K562 (cell line): ENCODE measurements around the gene BRDT. TPM values are rescaled to one million over a fixed set of nuclear protein-coding genes. Genes with fewer than 3 reads are reported as not detected.

Experiments used
- ATAC-seq: fragments of 200-7000 bp; cut with Tn5 transposase; 3 replicates; pipeline ENCODE4 v1.9.1; 2020; ENCODE audit warnings: moderate library complexity
- BruUV-seq: library from RNA; stranded (reverse); fragments of 400-500 nt; replicated peaks from 2 replicates; lab custom pipeline; 2021; lab: Mats Ljungman, UMichigan
- CTCF ChIA-PET: fragments of 300-600 bp; formaldehyde crosslinking; extraction: SDS; loops from one replicate; lab custom pipeline; 2021; ENCODE audit warnings: low intra/inter-chr PET ratio; lab: Yijun Ruan, JAX
- POLR2A ChIA-PET: fragments of 300-600, 350-650 bp; sonication (Branson Sonifier 250); formaldehyde crosslinking; extraction: SDS; loops from one replicate; lab custom pipeline; 2021; ENCODE audit warnings: antibody characterized with exemption, inconsistent platforms; lab: Yijun Ruan, JAX
- DNase-seq, 4 experiments: peaks; one replicate each; pipeline versions ENCODE4 v3.0.0 to v3.0.0-alpha.2; 2011 to 2018; ENCODE audit warnings: low spot score in 3 of 4, mixed read lengths in 3 of 4; ENCODE audit errors: extremely low read depth in 1 of 4
- FAIRE-seq: peaks from 2 replicates; lab custom pipeline; 2011; peaks lifted over from hg19 to GRCh38; lab: Jason Lieb, UNC
- H2AFZ ChIP-seq: 2 replicates; pipeline ENCODE4 v1.6.0; 2011; ENCODE audit warnings: low read depth, low read length, control low read depth, inconsistent platforms
- H3K27ac ChIP-seq: fragments of 200-600 bp; 3 replicates; pipeline ENCODE4 v1.8.0; 2011; ENCODE audit warnings: low read depth, mild to moderate bottlenecking, control low read depth, inconsistent platforms, low read length, moderate library complexity, mixed read lengths; ENCODE audit errors: extremely low read depth
- H3K27me3 ChIP-seq, 2 experiments: fragments of 300-600 bp in 1 of 2; 2 replicates in 1 of 2; 3 replicates in 1 of 2; pipeline versions ENCODE4 v1.6.0 to v1.8.0; 2011; ENCODE audit warnings: inconsistent platforms in 2 of 2, low read length in 2 of 2, mild to moderate bottlenecking in 1 of 2, mixed read lengths in 1 of 2, moderate library complexity in 1 of 2; ENCODE audit not compliant: control insufficient read depth in 2 of 2, insufficient read depth in 2 of 2
- H3K36me3 ChIP-seq: fragments of 300-600 bp; 3 replicates; pipeline ENCODE4 v1.8.0; 2011; ENCODE audit warnings: mild to moderate bottlenecking, low read length, inconsistent platforms; ENCODE audit not compliant: control insufficient read depth, insufficient read depth
- H3K4me1 ChIP-seq, 2 experiments: fragments of 200-600 bp in 1 of 2; replicated peaks in 1 of 2; 2 replicates in 1 of 2; 3 replicates in 1 of 2; pipeline versions ENCODE4 v1.5.1 to v1.8.0; 2011; ENCODE audit warnings: inconsistent platforms in 2 of 2, low read length in 2 of 2, mild to moderate bottlenecking in 1 of 2, mixed read lengths in 1 of 2, moderate library complexity in 1 of 2; ENCODE audit not compliant: control insufficient read depth in 2 of 2, insufficient read depth in 2 of 2
- H3K4me2 ChIP-seq: 2 replicates; pipeline ENCODE4 v1.6.1; 2011; ENCODE audit warnings: low read length, control low read depth, inconsistent platforms, mixed read lengths; ENCODE audit not compliant: insufficient read depth
- H3K4me3 ChIP-seq: fragments of 200-600 bp; sonication (generic), shearing (Covaris generic); 2 replicates; pipeline ENCODE4 v1.5.1; 2016; ENCODE audit warnings: control low read depth, inconsistent platforms
- H3K79me2 ChIP-seq: fragments of 200-600 bp; 3 replicates; pipeline ENCODE4 v1.8.0; 2011; ENCODE audit warnings: low read length, inconsistent platforms; ENCODE audit not compliant: control insufficient read depth, insufficient read depth
- H3K9ac ChIP-seq, 2 experiments: 2 replicates each; pipeline versions ENCODE4 v1.6.0 to v1.6.1; 2011; ENCODE audit warnings: low read depth in 2 of 2, low read length in 2 of 2, control low read depth in 1 of 2, inconsistent platforms in 1 of 2, mild to moderate bottlenecking in 1 of 2, mixed read lengths in 1 of 2; ENCODE audit not compliant: insufficient read depth in 1 of 2
- H3K9me1 ChIP-seq: one replicate; pipeline ENCODE4 v1.6.0; 2011; ENCODE audit warnings: inconsistent platforms, mild to moderate bottlenecking, low read length, moderate library complexity; ENCODE audit not compliant: control insufficient read depth, insufficient read depth
- H3K9me3 ChIP-seq: replicated peaks from 2 replicates; pipeline ENCODE4 v1.5.1; 2011; ENCODE audit warnings: low read depth, low read length, inconsistent platforms; ENCODE audit not compliant: control insufficient read depth, insufficient read depth
- H4K20me1 ChIP-seq: replicated peaks from 2 replicates; pipeline ENCODE4 v1.6.1; 2011; ENCODE audit warnings: low read length, inconsistent platforms, mixed read lengths; ENCODE audit not compliant: control insufficient read depth, insufficient read depth
- CHCHD3 ChIP-seq: fragments of 250-450 bp; sonication (Bioruptor Pico); IDR thresholded peaks from 2 replicates; pipeline ENCODE4 v2.1.2; 2022; ENCODE audit warnings: mild to moderate bottlenecking
- DDX20 ChIP-seq: fragments of 450-650 bp; IDR thresholded peaks from 2 replicates; pipeline ENCODE4 v1.6.1; 2016; ENCODE audit warnings: missing genetic modification characterization, low read depth, mild to moderate bottlenecking, missing compliant biosample characterization, moderate library complexity
- FUS ChIP-seq: fragments of 200-400 bp; formaldehyde crosslinking; optimal IDR thresholded peaks from 2 replicates; pipeline ENCODE3; 2017; ENCODE audit warnings: low read depth, low read length
- MCM5 ChIP-seq: fragments of 450-650 bp; IDR thresholded peaks from 2 replicates; pipeline ENCODE4 v1.6.1; 2016; ENCODE audit warnings: low read depth
- NEUROD1 ChIP-seq: fragments of 150-350 bp; IDR thresholded peaks from 2 replicates; pipeline ENCODE4 v1.6.1; 2014; ENCODE audit warnings: borderline replicate concordance, low read length, low read depth; ENCODE audit not compliant: partially characterized antibody
- NFE2L1 ChIP-seq: fragments of 450-650 bp; IDR thresholded peaks from 2 replicates; pipeline ENCODE4 v1.6.1; 2016; ENCODE audit warnings: missing genetic modification characterization, low read depth, mild to moderate bottlenecking, missing compliant biosample characterization, moderate library complexity, borderline replicate concordance
- NR3C1 ChIP-seq: sonication (generic); formaldehyde crosslinking; IDR thresholded peaks from 2 replicates; pipeline ENCODE4 v1.8.1; 2022; ENCODE audit warnings: missing genetic modification reagents
- PCBP2 ChIP-seq: fragments of 200-400 bp; formaldehyde crosslinking; IDR thresholded peaks from 2 replicates; pipeline ENCODE4 v1.6.1; 2018; ENCODE audit warnings: low read length, low read depth, mild to moderate bottlenecking, moderate library complexity; ENCODE audit not compliant: poor library complexity, severe bottlenecking
- SMAD1 ChIP-seq: fragments of 150-350 bp; IDR thresholded peaks from 2 replicates; pipeline ENCODE4 v1.6.1; 2014; ENCODE audit warnings: low read length, low read depth; ENCODE audit not compliant: partially characterized antibody
- ZFP36 ChIP-seq: fragments of 150-350 bp; IDR thresholded peaks from 2 replicates; pipeline ENCODE4 v1.6.1; 2018; ENCODE audit warnings: low read length, low read depth; ENCODE audit not compliant: partially characterized antibody
- ZKSCAN3 ChIP-seq: fragments of 250-450 bp; sonication (Bioruptor Pico); IDR thresholded peaks from 2 replicates; pipeline ENCODE4 v1.4.0; 2020
- ZNF143 ChIP-seq: sonication (generic); formaldehyde crosslinking; IDR thresholded peaks from 2 replicates; pipeline ENCODE4 v1.9.0; 2022; ENCODE audit warnings: mild to moderate bottlenecking, missing genetic modification reagents
- WGBS: fragments of 100-300 bp; shearing (Covaris generic); methylation state at CpG from one replicate; pipeline ENCODE4 v1.1.6; 2016; ENCODE audit warnings: low coverage, mixed read lengths; ENCODE audit not compliant: insufficient coverage; ENCODE audit errors: missing lambda C conversion rate; 5-methylcytosine and 5-hydroxymethylcytosine counted together
- in situ Hi-C: fragments of 300-500 bp; cut with MboI; formaldehyde crosslinking; loops from 4 replicates; pipeline ENCODE4 v1.15.0; 2018; ENCODE audit warnings: inconsistent platforms, mixed read lengths
- intact Hi-C: fragments of 100-400 bp; cut with micrococcal nuclease; formaldehyde crosslinking; loops from 2 replicates; pipeline ENCODE4 v1.14.2; 2022
- polyA plus RNA-seq, 8 experiments: library from polyadenylated mRNA; depleted of rRNA in 4 of 8; stranded (reverse) in 5 of 8; unstranded in 3 of 8; fragments of >200 nt; fragmentation: Nextera tagmentation in 2 of 8; fragmentation: Illumina TruSeq in 1 of 8; extraction: Ambion mirVana in 2 of 8; extraction: Trizol in 1 of 8; gene quantifications; 2 replicates each; pipeline versions ENCODE4 v1.2.1 to v1.2.3, GENCODE V29; 2011 to 2014; ENCODE audit warnings: inconsistent platforms in 1 of 8, missing spikeins in 1 of 8
- total RNA-seq, 7 experiments: library from RNA; depleted of rRNA in 6 of 7; stranded (reverse); fragments of >200 nt in 6 of 7; fragmentation: Illumina TruSeq in 2 of 7; extraction: Trizol in 2 of 7; gene quantifications; 2 replicates each; pipeline versions ENCODE4 v1.2.1 to v1.2.3, GENCODE V29; 2011 to 2021; ENCODE audit warnings: low replicate concordance in 1 of 7
- TF ChIP-seq, protein P1 (sequence below), 2 experiments: fragments of 450-650 bp; IDR thresholded peaks; 2 replicates each; pipeline ENCODE4 v1.6.1; 2018; ENCODE audit warnings: mild to moderate bottlenecking in 2 of 2, low read depth in 1 of 2; ENCODE audit not compliant: partially characterized antibody in 2 of 2
- TF ChIP-seq, protein P2 (sequence below): sonication (generic); formaldehyde crosslinking; IDR thresholded peaks from 2 replicates; pipeline ENCODE4 v1.8.1; 2023; ENCODE audit warnings: mild to moderate bottlenecking, missing genetic modification reagents

The BRDT gene
- total and polyA plus RNA-seq, 9 of the 15 experiments (the other 6 are each of a cell fraction or from before 2014, with no cell fraction given), result 0.01 TPM; not detected in 8

DNA sequence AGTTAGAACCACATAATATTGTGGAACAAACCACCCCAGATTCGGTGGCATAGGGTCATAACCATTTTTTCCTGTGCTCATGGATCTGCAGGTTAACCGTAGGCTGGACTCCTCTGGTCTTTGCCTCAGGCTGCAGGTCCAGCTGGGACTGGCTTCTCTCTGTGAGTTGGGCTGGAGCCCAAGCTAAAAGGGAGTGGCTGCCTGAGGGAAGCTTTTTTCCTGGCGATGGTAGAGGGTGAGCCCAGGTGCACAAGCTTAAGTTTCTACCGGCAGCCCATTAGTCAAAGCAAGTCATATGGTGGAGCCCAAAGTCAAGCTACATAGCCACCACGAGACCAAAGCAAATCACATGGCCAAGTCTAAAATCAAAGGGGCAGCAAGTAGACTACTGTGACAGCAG lies 94.4 kb downstream of the BRDT start (continued):
- TF ChIP-seq, protein P1, sequence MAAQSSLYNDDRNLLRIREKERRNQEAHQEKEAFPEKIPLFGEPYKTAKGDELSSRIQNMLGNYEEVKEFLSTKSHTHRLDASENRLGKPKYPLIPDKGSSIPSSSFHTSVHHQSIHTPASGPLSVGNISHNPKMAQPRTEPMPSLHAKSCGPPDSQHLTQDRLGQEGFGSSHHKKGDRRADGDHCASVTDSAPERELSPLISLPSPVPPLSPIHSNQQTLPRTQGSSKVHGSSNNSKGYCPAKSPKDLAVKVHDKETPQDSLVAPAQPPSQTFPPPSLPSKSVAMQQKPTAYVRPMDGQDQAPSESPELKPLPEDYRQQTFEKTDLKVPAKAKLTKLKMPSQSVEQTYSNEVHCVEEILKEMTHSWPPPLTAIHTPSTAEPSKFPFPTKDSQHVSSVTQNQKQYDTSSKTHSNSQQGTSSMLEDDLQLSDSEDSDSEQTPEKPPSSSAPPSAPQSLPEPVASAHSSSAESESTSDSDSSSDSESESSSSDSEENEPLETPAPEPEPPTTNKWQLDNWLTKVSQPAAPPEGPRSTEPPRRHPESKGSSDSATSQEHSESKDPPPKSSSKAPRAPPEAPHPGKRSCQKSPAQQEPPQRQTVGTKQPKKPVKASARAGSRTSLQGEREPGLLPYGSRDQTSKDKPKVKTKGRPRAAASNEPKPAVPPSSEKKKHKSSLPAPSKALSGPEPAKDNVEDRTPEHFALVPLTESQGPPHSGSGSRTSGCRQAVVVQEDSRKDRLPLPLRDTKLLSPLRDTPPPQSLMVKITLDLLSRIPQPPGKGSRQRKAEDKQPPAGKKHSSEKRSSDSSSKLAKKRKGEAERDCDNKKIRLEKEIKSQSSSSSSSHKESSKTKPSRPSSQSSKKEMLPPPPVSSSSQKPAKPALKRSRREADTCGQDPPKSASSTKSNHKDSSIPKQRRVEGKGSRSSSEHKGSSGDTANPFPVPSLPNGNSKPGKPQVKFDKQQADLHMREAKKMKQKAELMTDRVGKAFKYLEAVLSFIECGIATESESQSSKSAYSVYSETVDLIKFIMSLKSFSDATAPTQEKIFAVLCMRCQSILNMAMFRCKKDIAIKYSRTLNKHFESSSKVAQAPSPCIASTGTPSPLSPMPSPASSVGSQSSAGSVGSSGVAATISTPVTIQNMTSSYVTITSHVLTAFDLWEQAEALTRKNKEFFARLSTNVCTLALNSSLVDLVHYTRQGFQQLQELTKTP (IDR thresholded peaks at IDR 0.05; ENCODE audit: low read depth in 1 of 2, partially characterized antibody in 2 of 2), result no peak

DNA sequence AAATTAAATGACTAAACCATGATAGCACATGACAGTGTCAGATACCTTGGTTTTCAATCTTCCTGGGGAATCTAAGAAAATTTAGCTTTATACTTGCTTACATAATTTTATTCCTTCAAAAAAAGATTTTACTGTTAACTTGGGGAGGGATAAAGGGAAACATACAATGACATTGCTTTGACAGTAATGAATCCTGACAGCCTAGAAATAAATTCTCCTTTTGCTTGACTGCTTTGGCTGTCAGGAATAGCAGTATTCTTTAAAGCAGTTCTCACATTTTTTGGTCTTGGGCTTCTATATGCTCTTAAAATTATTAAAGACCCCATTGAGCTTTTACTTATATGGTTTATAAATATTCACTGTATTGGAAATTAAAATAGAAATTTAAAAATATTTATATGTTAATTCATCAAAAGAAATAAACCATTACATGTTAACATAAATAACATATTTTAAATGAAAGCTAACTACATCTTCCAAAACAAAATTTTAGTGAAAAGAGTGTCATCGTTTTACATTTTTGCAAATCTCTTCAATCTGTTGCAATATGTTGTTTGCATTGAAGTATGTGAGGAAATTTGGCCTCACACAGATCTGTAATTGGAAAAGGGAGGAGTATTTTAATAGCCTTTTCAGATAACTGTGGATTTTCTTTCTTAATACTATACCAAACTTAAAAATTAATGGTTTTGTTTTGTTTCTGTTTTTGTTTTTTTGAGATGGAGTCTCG lies 96.7 kb downstream of the BRDT start:
- no TSS peak for BruUV-seq
- no peak for ATAC-seq
- Histone ChIP-seq H3K36me3 (no peaks in the 10 kb centered on the region), H4K20me1 (no peaks in the 10 kb centered on the region), H3K27ac (no peak overlapping the region), H3K4me3 (no peak overlapping the region), H3K27me3 (peaks cover 2 to 4% of the 10 kb centered on the region in 2 experiments; a peak in 1 of 5 replicates), H3K79me2 (no peaks in the 10 kb centered on the region), H3K9me3 (no peaks in the 10 kb centered on the region), H3K9ac (no peak overlapping the region), H2AFZ (no peak overlapping the region), H3K4me1 (no peaks in the 10 kb centered on the region), H3K4me2 (no peak overlapping the region), H3K9me1 (no peaks in the 10 kb centered on the region)
- intact Hi-C loops, result no loop called here
- 2% methylated on average over 2 of the region's 2 CpGs for WGBS
- CTCF ChIA-PET, result no interaction called here
- no peak for FAIRE-seq
- POLR2A ChIA-PET, result interaction anchor here (0.7 to 1.0 kb wide), 2 partner anchors 70 to 333 kb away, joined by 3 to 4 read pairs; no protein-coding TSS in a partner anchor
- DNase-seq, result no peak
- in situ Hi-C loops, result no loop called here
- no peak for TF ChIP-seq PCBP2
- no peak for TF ChIP-seq ZFP36
- TF ChIP-seq NEUROD1, result no peak
- no peak for TF ChIP-seq MCM5
- TF ChIP-seq SMAD1, result no peak
- no peak for TF ChIP-seq CHCHD3 (CRISPR knock-in tag)
- TF ChIP-seq NR3C1, result no peak
- no peak for TF ChIP-seq DDX20 (tag)
- TF ChIP-seq FUS, result no peak
- TF ChIP-seq ZNF143 (CRISPR knock-in tag), result no peak
- TF ChIP-seq NFE2L1 (tag), result no peak
- no peak for TF ChIP-seq ZKSCAN3 (CRISPR knock-in tag)
- TF ChIP-seq, protein P2, sequence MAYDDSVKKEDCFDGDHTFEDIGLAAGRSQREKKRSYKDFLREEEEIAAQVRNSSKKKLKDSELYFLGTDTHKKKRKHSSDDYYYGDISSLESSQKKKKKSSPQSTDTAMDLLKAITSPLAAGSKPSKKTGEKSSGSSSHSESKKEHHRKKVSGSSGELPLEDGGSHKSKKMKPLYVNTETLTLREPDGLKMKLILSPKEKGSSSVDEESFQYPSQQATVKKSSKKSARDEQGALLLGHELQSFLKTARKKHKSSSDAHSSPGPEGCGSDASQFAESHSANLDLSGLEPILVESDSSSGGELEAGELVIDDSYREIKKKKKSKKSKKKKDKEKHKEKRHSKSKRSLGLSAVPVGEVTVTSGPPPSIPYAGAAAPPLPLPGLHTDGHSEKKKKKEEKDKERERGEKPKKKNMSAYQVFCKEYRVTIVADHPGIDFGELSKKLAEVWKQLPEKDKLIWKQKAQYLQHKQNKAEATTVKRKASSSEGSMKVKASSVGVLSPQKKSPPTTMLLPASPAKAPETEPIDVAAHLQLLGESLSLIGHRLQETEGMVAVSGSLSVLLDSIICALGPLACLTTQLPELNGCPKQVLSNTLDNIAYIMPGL, result no peak
